K562 (cell line): ENCODE measurements around the gene HSPB6. TPM values are rescaled to one million over a fixed set of nuclear protein-coding genes. Genes with fewer than 3 reads are reported as not detected.

Source experiments
- BRD9 ChIP-seq: fragments of 450-650 bp; IDR thresholded peaks from 2 replicates; pipeline ENCODE4 v1.6.1; 2018; ENCODE audit warnings: low read depth; ENCODE audit not compliant: partially characterized antibody
- CREB1 ChIP-seq, 2 experiments: sonication (generic) in 1 of 2; formaldehyde crosslinking in 1 of 2; IDR thresholded peaks; 2 replicates each; pipeline versions ENCODE4 v1.6.1 to v1.8.0; 2012 to 2022; ENCODE audit warnings: inconsistent platforms in 1 of 2, mild to moderate bottlenecking in 1 of 2, missing genetic modification reagents in 1 of 2, moderate library complexity in 1 of 2
- FOXK1 ChIP-seq: sonication (generic); formaldehyde crosslinking; IDR thresholded peaks from 2 replicates; pipeline ENCODE4 v1.8.0; 2022; ENCODE audit warnings: missing genetic modification reagents, mild to moderate bottlenecking, borderline replicate concordance
- GABPB1 ChIP-seq: sonication (generic); formaldehyde crosslinking; IDR thresholded peaks from 2 replicates; pipeline ENCODE4 v1.8.0; 2022; ENCODE audit warnings: mild to moderate bottlenecking, missing genetic modification reagents
- HDGF ChIP-seq: fragments of 450-650 bp; IDR thresholded peaks from 2 replicates; pipeline ENCODE4 v1.6.1; 2016
- KAT7 ChIP-seq: sonication (generic); formaldehyde crosslinking; IDR thresholded peaks from 2 replicates; pipeline ENCODE4 v1.8.0; 2022; ENCODE audit warnings: missing genetic modification reagents, mild to moderate bottlenecking, borderline replicate concordance
- MAFF ChIP-seq: IDR thresholded peaks from 2 replicates; pipeline ENCODE4 v1.6.1; 2012; ENCODE audit warnings: low read length, improper control_type of control experiment
- NFRKB ChIP-seq: fragments of 450-650 bp; IDR thresholded peaks from 2 replicates; pipeline ENCODE4 v1.6.1; 2016; ENCODE audit warnings: low read depth
- PML ChIP-seq: IDR thresholded peaks from 2 replicates; pipeline ENCODE4 v1.6.1; 2012; ENCODE audit warnings: low read length, inconsistent platforms
- RBBP5 ChIP-seq: fragments of 200-600 bp; sonication (generic); IDR thresholded peaks from 2 replicates; pipeline ENCODE4 v1.6.1; 2012; ENCODE audit warnings: borderline replicate concordance, mild to moderate bottlenecking, low read length, control low read depth, inconsistent platforms; ENCODE audit not compliant: insufficient read depth, poor library complexity, severe bottlenecking
- RBM14 ChIP-seq: fragments of 200-400 bp; formaldehyde crosslinking; IDR thresholded peaks from 2 replicates; pipeline ENCODE4 v1.6.1; 2018; ENCODE audit warnings: low read depth, mild to moderate bottlenecking, low read length, moderate library complexity, borderline replicate concordance; ENCODE audit not compliant: insufficient read depth
- ZFX ChIP-seq: sonication (generic); formaldehyde crosslinking; IDR thresholded peaks from 2 replicates; pipeline ENCODE4 v1.8.0; 2022; ENCODE audit warnings: mild to moderate bottlenecking, missing genetic modification reagents, moderate library complexity
- ZKSCAN8 ChIP-seq: fragments of 200-800 bp; sonication (Bioruptor generic); IDR thresholded peaks from 2 replicates; pipeline ENCODE4 v1.6.1; 2016; ENCODE audit warnings: missing genetic modification characterization, missing compliant biosample characterization
- ZNF124 ChIP-seq: sonication (generic); formaldehyde crosslinking; IDR thresholded peaks from 2 replicates; pipeline ENCODE4 v1.8.1; 2022; ENCODE audit warnings: missing genetic modification reagents
- ZNF282 ChIP-seq: sonication (generic); formaldehyde crosslinking; IDR thresholded peaks from 2 replicates; pipeline ENCODE4 v1.8.1; 2023; ENCODE audit warnings: missing genetic modification reagents
- ZNF551 ChIP-seq: fragments of 250-450 bp; sonication (Bioruptor Pico); IDR thresholded peaks from 2 replicates; pipeline ENCODE4 v1.5.0; 2021; ENCODE audit warnings: mild to moderate bottlenecking, moderate library complexity
- ZNF584 ChIP-seq: fragments of 200-800 bp; sonication (Bioruptor generic); IDR thresholded peaks from 2 replicates; pipeline ENCODE4 v1.6.1; 2016; ENCODE audit warnings: low read depth, mild to moderate bottlenecking, missing genetic modification characterization, missing compliant biosample characterization
- ZNF830 ChIP-seq: fragments of 250-450 bp; sonication (Bioruptor Pico); IDR thresholded peaks from 2 replicates; pipeline ENCODE4 v1.5.0; 2021; ENCODE audit warnings: mild to moderate bottlenecking
- polyA plus RNA-seq, 8 experiments: library from polyadenylated mRNA; depleted of rRNA in 4 of 8; stranded (reverse) in 5 of 8; unstranded in 3 of 8; fragments of >200 nt; fragmentation: Nextera tagmentation in 2 of 8; fragmentation: Illumina TruSeq in 1 of 8; extraction: Ambion mirVana in 2 of 8; extraction: Trizol in 1 of 8; gene quantifications; 2 replicates each; pipeline versions ENCODE4 v1.2.1 to v1.2.3, GENCODE V29; 2011 to 2014; ENCODE audit warnings: inconsistent platforms in 1 of 8, missing spikeins in 1 of 8
- total RNA-seq, 7 experiments: library from RNA; depleted of rRNA in 6 of 7; stranded (reverse); fragments of >200 nt in 6 of 7; fragmentation: Illumina TruSeq in 2 of 7; extraction: Trizol in 2 of 7; gene quantifications; 2 replicates each; pipeline versions ENCODE4 v1.2.1 to v1.2.3, GENCODE V29; 2011 to 2021; ENCODE audit warnings: low replicate concordance in 1 of 7
- TF ChIP-seq, protein P1 (sequence below): fragments of 150-350 bp; conservative IDR thresholded peaks from 2 replicates; pipeline ENCODE4 v1.6.1; 2014; ENCODE audit warnings: low read length
- TF ChIP-seq, protein P2 (sequence below): conservative IDR thresholded peaks from 2 replicates; pipeline ENCODE4 v1.6.1; 2011; ENCODE audit warnings: low read depth, mild to moderate bottlenecking, low read length; ENCODE audit not compliant: control insufficient read depth
- TF ChIP-seq, protein P3 (sequence below): fragments of 200-800 bp; sonication (Bioruptor generic); IDR thresholded peaks from 2 replicates; pipeline ENCODE4 v1.6.1; 2017; ENCODE audit warnings: missing genetic modification characterization, missing compliant biosample characterization

The HSPB6 gene
- total and polyA plus RNA-seq, 9 of the 15 experiments (the other 6 are each of a cell fraction or from before 2014, with no cell fraction given), result 0.55 TPM; not detected in 8

DNA sequence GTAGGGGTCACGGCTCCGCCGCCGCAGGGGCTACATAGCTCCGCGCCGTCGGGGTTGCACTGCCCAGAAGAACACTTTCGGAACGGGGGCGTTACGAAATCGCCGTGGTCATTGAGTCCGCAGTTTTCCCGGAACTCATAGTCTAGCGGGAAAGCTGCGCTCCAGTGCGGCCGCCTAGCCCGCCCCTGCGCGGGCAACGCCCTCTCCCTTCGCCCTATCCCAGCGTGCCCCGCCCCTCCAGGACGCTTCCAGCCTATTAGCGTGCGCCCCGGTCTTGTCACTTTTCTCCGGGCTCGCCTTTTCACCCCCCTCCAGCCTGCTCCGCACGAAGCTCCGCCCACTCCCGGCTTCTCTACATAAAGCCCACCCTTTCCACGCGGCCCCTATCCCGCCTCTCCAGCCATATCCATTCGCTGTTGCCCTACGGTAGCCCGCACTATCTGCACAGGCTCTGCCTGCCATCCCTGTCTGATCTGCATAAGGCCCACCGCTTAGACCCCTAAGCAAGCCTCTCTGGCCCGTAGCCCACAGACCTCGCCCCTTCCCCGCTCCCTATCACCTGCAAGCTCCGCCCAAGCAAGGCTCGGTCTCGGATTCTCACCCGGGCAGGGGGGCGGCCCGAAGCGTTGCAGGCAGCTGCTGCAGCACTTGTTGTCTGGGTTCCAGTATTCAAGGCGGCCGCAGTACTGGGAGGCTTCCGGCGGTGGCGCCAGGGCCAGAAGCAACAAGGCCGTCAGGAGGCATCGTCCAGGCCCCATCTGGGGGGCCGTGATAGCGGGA, 16.2 kb downstream of the HSPB6 start (continued):
- TF ChIP-seq, protein P1, sequence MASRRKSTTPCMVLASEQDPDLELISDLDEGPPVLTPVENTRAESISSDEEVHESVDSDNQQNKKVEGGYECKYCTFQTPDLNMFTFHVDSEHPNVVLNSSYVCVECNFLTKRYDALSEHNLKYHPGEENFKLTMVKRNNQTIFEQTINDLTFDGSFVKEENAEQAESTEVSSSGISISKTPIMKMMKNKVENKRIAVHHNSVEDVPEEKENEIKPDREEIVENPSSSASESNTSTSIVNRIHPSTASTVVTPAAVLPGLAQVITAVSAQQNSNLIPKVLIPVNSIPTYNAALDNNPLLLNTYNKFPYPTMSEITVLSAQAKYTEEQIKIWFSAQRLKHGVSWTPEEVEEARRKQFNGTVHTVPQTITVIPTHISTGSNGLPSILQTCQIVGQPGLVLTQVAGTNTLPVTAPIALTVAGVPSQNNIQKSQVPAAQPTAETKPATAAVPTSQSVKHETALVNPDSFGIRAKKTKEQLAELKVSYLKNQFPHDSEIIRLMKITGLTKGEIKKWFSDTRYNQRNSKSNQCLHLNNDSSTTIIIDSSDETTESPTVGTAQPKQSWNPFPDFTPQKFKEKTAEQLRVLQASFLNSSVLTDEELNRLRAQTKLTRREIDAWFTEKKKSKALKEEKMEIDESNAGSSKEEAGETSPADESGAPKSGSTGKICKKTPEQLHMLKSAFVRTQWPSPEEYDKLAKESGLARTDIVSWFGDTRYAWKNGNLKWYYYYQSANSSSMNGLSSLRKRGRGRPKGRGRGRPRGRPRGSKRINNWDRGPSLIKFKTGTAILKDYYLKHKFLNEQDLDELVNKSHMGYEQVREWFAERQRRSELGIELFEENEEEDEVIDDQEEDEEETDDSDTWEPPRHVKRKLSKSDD, result no peak
- TF ChIP-seq PML (peak; percentile 15; the same call in 1 of the 2 replicates), ZFX (peak; percentile 85), FOXK1 (CRISPR knock-in tag) (peak; percentile 93; the same call in 1 of the 2 replicates), BRD9 (peak; percentile 49), KAT7 (CRISPR knock-in tag) (0 out of 2 replicates have a peak, but pooled peaks have one; percentile 50), ZKSCAN8 (CRISPR knock-in tag) (no peak), GABPB1 (CRISPR knock-in tag) (peak; percentile 62), RBBP5 (no peak), HDGF (peak; percentile 88), ZNF282 (no peak), RBM14 (no peak), ZNF830 (CRISPR knock-in tag) (no peak), NFRKB (no peak), ZNF124 (CRISPR knock-in tag) (no peak), MAFF (no peak), CREB1 (IDR thresholded peaks at IDR 0.05) (no peak; the same call in 1 of the 2 replicates), CREB1 (CRISPR knock-in tag; IDR thresholded peaks at IDR 0.05) (no peak; the same call in 1 of the 2 replicates), ZNF551 (CRISPR knock-in tag) (no peak), ZNF584 (CRISPR knock-in tag) (no peak)
- TF ChIP-seq, protein P2, sequence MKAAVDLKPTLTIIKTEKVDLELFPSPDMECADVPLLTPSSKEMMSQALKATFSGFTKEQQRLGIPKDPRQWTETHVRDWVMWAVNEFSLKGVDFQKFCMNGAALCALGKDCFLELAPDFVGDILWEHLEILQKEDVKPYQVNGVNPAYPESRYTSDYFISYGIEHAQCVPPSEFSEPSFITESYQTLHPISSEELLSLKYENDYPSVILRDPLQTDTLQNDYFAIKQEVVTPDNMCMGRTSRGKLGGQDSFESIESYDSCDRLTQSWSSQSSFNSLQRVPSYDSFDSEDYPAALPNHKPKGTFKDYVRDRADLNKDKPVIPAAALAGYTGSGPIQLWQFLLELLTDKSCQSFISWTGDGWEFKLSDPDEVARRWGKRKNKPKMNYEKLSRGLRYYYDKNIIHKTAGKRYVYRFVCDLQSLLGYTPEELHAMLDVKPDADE, result peak; percentile 42
- TF ChIP-seq, protein P3, sequence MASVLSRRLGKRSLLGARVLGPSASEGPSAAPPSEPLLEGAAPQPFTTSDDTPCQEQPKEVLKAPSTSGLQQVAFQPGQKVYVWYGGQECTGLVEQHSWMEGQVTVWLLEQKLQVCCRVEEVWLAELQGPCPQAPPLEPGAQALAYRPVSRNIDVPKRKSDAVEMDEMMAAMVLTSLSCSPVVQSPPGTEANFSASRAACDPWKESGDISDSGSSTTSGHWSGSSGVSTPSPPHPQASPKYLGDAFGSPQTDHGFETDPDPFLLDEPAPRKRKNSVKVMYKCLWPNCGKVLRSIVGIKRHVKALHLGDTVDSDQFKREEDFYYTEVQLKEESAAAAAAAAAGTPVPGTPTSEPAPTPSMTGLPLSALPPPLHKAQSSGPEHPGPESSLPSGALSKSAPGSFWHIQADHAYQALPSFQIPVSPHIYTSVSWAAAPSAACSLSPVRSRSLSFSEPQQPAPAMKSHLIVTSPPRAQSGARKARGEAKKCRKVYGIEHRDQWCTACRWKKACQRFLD (CRISPR knock-in tag), result no peak
